HCT116 (cell line): ENCODE measurements around the gene GAL. TPM values are rescaled to one million over a fixed set of nuclear protein-coding genes. Genes with fewer than 3 reads are reported as not detected.

Experiments used
- ATAC-seq: fragments of 200-7000 bp; cut with Tn5 transposase; 2 replicates; pipeline ENCODE4 v1.9.1; 2020; ENCODE audit warnings: mild to moderate bottlenecking, moderate library complexity
- BruUV-seq: library from RNA; stranded (reverse); fragments of 400-500 nt; replicated peaks from 2 replicates; lab custom pipeline; 2021; lab: Mats Ljungman, UMichigan
- CTCF ChIA-PET: fragments of 300-600 bp; sonication (Branson Sonifier 250); formaldehyde crosslinking; loops from one replicate; lab custom pipeline; 2021; ENCODE audit warnings: antibody characterized with exemption; lab: Charles Lee
- POLR2A ChIA-PET: fragments of 300-600, 350-600 bp; sonication (Branson Sonifier 250); formaldehyde crosslinking; loops from one replicate; lab custom pipeline; 2021; ENCODE audit warnings: antibody characterized with exemption; lab: Charles Lee
- RAD21 ChIA-PET, 2 experiments: fragments of 300-600 bp; sonication (Branson Sonifier 250); formaldehyde crosslinking; loops; one replicate each; lab custom pipeline; 2023; ENCODE audit warnings: low total read pairs in 2 of 2; ENCODE audit not compliant: uncharacterized antibody in 2 of 2, unreplicated experiment in 2 of 2, low non-redundant PET in 1 of 2; lab: Charles Lee
- DNase-seq: peaks from one replicate; pipeline ENCODE4 v3.0.0-alpha.2; 2010; ENCODE audit warnings: low read depth, low spot score
- H2AFZ ChIP-seq: fragments of 200-600 bp; shearing (Covaris generic), sonication (generic); 2 replicates; pipeline ENCODE4 v1.6.1; 2017; ENCODE audit warnings: low read depth, mixed run types, mixed read lengths, antibody characterized with exemption, low read length; ENCODE audit not compliant: poor library complexity, severe bottlenecking
- H3K27ac ChIP-seq: 2 replicates; pipeline ENCODE4 v1.5.1; 2012; ENCODE audit warnings: low read depth, low read length
- H3K27me3 ChIP-seq: fragments of 200-600 bp; sonication (generic); 2 replicates; pipeline ENCODE4 v1.6.1; 2016; ENCODE audit warnings: mixed run types, low read length, mixed read lengths; ENCODE audit not compliant: insufficient read depth
- H3K36me3 ChIP-seq, 2 experiments: fragments of 200-500 bp in 1 of 2; fragments of 200-600 bp in 1 of 2; sonication (Bioruptor generic) in 1 of 2; sonication (generic) in 1 of 2; 2 replicates each; pipeline versions ENCODE4 v1.5.1 to v1.6.1; 2014 to 2016; ENCODE audit warnings: low read length in 2 of 2, inconsistent platforms in 1 of 2, mixed read lengths in 1 of 2, mixed run types in 1 of 2; ENCODE audit not compliant: insufficient read depth in 2 of 2, control insufficient read depth in 1 of 2
- H3K4me1 ChIP-seq, 2 experiments: fragments of 200-600 bp in 1 of 2; sonication (generic) in 1 of 2; 2 replicates each; pipeline versions ENCODE4 v1.5.1 to v1.6.1; 2012 to 2017; ENCODE audit warnings: low read length in 2 of 2, inconsistent platforms in 1 of 2, mild to moderate bottlenecking in 1 of 2, mixed read lengths in 1 of 2, mixed run types in 1 of 2, moderate library complexity in 1 of 2; ENCODE audit not compliant: insufficient read depth in 2 of 2, control insufficient read depth in 1 of 2
- H3K4me2 ChIP-seq: fragments of 200-600 bp; sonication (generic); 2 replicates; pipeline ENCODE4 v1.6.1; 2017; ENCODE audit warnings: mixed run types, low read length, mixed read lengths
- H3K4me3 ChIP-seq, 2 experiments: fragments of 200-600 bp in 1 of 2; sonication (generic) in 1 of 2; replicated peaks in 1 of 2; 2 replicates each; pipeline ENCODE4 v1.5.1; 2011 to 2016; ENCODE audit warnings: low read length in 2 of 2, control low read depth in 1 of 2, low read depth in 1 of 2, mild to moderate bottlenecking in 1 of 2, mixed read lengths in 1 of 2, mixed run types in 1 of 2
- H3K79me2 ChIP-seq: fragments of 200-600 bp; sonication (generic); 2 replicates; pipeline ENCODE4 v1.6.1; 2017; ENCODE audit warnings: mild to moderate bottlenecking, mixed run types, low read length, moderate library complexity, mixed read lengths; ENCODE audit not compliant: insufficient read depth
- H3K9ac ChIP-seq: fragments of 200-600 bp; sonication (generic); 2 replicates; pipeline ENCODE4 v1.6.1; 2016; ENCODE audit warnings: low read length, mixed read lengths
- H3K9me2 ChIP-seq: fragments of 200-600 bp; sonication (generic), shearing (Covaris generic); 2 replicates; pipeline ENCODE4 v1.6.1; 2017; ENCODE audit warnings: mixed run types, mild to moderate bottlenecking, moderate library complexity; ENCODE audit not compliant: insufficient read depth
- H3K9me3 ChIP-seq, 2 experiments: fragments of 200-500 bp in 1 of 2; fragments of 200-600 bp in 1 of 2; sonication (Bioruptor generic) in 1 of 2; sonication (generic) in 1 of 2; 2 replicates each; pipeline ENCODE4 v1.6.1; 2014 to 2017; ENCODE audit warnings: low read length in 2 of 2, mixed read lengths in 2 of 2, inconsistent platforms in 1 of 2, low read depth in 1 of 2, mild to moderate bottlenecking in 1 of 2, mixed run types in 1 of 2, moderate library complexity in 1 of 2; ENCODE audit not compliant: control insufficient read depth in 1 of 2, insufficient read depth in 1 of 2
- H4K20me1 ChIP-seq: fragments of 200-600 bp; sonication (generic), shearing (Covaris generic); 2 replicates; pipeline ENCODE4 v1.6.1; 2017; ENCODE audit warnings: mixed run types, mild to moderate bottlenecking, moderate library complexity; ENCODE audit not compliant: insufficient read depth
- JUND ChIP-seq: IDR thresholded peaks from 2 replicates; pipeline ENCODE4 v1.6.1; 2012
- POLR2AphosphoS5 ChIP-seq: IDR thresholded peaks from 2 replicates; pipeline ENCODE4 v1.6.1; 2011; ENCODE audit warnings: mild to moderate bottlenecking, low read depth, low read length, moderate library complexity
- RAD21 ChIP-seq: IDR thresholded peaks from 2 replicates; pipeline ENCODE4 v1.6.1; 2012; ENCODE audit warnings: low read depth, mild to moderate bottlenecking
- intact Hi-C: fragments of 100-400 bp; cut with micrococcal nuclease; formaldehyde crosslinking; loops from 2 replicates; pipeline ENCODE4 v1.10.0; 2022
- total RNA-seq: library from RNA; stranded (reverse); gene quantifications from one replicate; pipeline ENCODE4 v1.2.1, GENCODE V29; 2021; ENCODE audit not compliant: unreplicated experiment
- TF ChIP-seq, protein P1 (sequence below), 3 experiments: fragments of 200-600 bp in 1 of 3; sonication (generic) in 1 of 3; IDR thresholded peaks in 2 of 3; conservative IDR thresholded peaks in 1 of 3; 2 replicates each; pipeline ENCODE4 v1.5.1; 2012 to 2017; ENCODE audit warnings: low read depth in 2 of 3, low read length in 2 of 3, antibody characterized with exemption in 1 of 3, borderline replicate concordance in 1 of 3, control low read depth in 1 of 3, mild to moderate bottlenecking in 1 of 3, mixed read lengths in 1 of 3, mixed run types in 1 of 3, moderate library complexity in 1 of 3; ENCODE audit not compliant: insufficient read depth in 1 of 3
- TF ChIP-seq, protein P2 (sequence below): IDR thresholded peaks from 2 replicates; pipeline ENCODE4 v1.6.1; 2012

The GAL gene
- total RNA-seq, 1 experiment from 2014 or later = 83.1 TPM

DNA sequence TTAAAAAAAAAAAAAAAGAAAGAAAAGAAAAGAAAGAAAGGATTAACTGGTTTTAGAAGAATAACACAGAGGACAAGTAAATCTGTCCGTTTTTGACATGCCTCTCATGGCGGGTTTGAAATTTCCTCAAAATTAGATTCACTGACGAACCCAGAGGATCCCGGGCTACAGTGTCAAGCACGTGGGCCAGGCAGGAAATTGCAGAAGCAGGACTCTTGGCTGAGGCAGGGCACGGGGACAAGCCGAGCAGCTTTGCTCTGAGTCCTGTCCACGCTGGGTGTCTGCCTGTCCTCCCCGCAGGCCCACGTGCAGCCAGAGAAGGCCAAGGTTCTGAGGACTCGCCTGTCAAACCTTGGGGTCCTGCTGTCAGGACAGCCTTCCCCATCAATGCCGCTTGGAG, 24.7 kb downstream of the GAL start (continued):
- TF ChIP-seq, protein P1, sequence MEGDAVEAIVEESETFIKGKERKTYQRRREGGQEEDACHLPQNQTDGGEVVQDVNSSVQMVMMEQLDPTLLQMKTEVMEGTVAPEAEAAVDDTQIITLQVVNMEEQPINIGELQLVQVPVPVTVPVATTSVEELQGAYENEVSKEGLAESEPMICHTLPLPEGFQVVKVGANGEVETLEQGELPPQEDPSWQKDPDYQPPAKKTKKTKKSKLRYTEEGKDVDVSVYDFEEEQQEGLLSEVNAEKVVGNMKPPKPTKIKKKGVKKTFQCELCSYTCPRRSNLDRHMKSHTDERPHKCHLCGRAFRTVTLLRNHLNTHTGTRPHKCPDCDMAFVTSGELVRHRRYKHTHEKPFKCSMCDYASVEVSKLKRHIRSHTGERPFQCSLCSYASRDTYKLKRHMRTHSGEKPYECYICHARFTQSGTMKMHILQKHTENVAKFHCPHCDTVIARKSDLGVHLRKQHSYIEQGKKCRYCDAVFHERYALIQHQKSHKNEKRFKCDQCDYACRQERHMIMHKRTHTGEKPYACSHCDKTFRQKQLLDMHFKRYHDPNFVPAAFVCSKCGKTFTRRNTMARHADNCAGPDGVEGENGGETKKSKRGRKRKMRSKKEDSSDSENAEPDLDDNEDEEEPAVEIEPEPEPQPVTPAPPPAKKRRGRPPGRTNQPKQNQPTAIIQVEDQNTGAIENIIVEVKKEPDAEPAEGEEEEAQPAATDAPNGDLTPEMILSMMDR (IDR thresholded peaks at IDR 0.05 in 2 of 3, conservative IDR thresholded peaks at IDR 0.05 in 1 of 3; ENCODE audit: borderline replicate concordance in 1 of 3, insufficient read depth in 1 of 3, low read depth in 2 of 3, low read length in 2 of 3) = no peak
- TF ChIP-seq RAD21 (no peak), POLR2AphosphoS5 (no peak), JUND (no peak)

DNA sequence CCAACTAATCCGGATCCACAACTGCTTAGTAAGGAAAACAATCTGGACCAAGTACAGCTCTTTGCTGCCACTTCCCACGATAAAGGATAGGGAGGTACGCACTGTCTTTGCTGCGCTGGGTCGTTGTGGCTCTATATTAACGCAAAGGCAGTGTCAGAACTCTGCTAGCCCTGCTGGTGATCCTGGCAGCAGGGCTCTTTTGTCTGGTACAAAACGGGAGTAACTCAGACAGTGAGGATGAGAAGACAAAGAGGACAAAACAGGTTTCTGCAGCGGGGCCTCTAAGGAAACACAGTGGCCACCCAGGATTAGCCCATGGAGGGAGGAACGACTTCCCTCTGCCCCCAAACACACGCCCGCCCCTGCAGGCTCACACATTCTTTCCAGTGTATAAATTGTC, 26.1 kb downstream of the GAL start:
- CTCF ChIA-PET = no interaction called here
- Histone ChIP-seq H2AFZ (no peak overlapping the region), H3K4me1 (no peaks in the 10 kb centered on the region), H3K9me2 (no peaks in the 10 kb centered on the region), H3K4me2 (no peak overlapping the region), H3K9me3 (no peaks in the 10 kb centered on the region), H4K20me1 (no peaks in the 10 kb centered on the region), H3K79me2 (no peaks in the 10 kb centered on the region), H3K9ac (no peak overlapping the region), H3K27me3 (no peaks in the 10 kb centered on the region), H3K4me3 (no peak overlapping the region), H3K27ac (no peak overlapping the region), H3K36me3 (no peaks in the 10 kb centered on the region)
- intact Hi-C loops = no loop called here
- ATAC-seq (no peak), DNase-seq (no peak)
- RAD21 ChIA-PET = no interaction called here
- BruUV-seq = no TSS peak
- POLR2A ChIA-PET = no interaction called here
- TF ChIP-seq, protein P1 (IDR thresholded peaks at IDR 0.05 in 2 of 3, conservative IDR thresholded peaks at IDR 0.05 in 1 of 3; ENCODE audit: borderline replicate concordance in 1 of 3, insufficient read depth in 1 of 3, low read depth in 2 of 3, low read length in 2 of 3) = no peak
- TF ChIP-seq, protein P2, sequence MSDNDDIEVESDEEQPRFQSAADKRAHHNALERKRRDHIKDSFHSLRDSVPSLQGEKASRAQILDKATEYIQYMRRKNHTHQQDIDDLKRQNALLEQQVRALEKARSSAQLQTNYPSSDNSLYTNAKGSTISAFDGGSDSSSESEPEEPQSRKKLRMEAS = no peak
